Fibroblast of skin of right biceps (primary cell): ENCODE results near the gene EPHB2.
A peak's percentile ranks its signal among the peaks of the same experiment; 100 is the strongest.

ENCODE experiments used
- DNase-seq: peaks from one replicate; pipeline ENCODE4 v3.0.0-alpha.2; 2013

Gene EPHB2

GRCh38 chr1:22752339-22752738 is 41.7 kb downstream of the EPHB2 start:
- no peak for DNase-seq

- peak; percentile 92 for DNase-seq
Observed at GRCh38 chr1:22753481-22753971, 42.9 kb downstream of the EPHB2 start.

- DNase-seq: peak; percentile 51
Observed at GRCh38 chr1:22754106-22754768, 43.6 kb downstream of the EPHB2 start.

GRCh38 chr1:22754824-22755223 is 44.2 kb downstream of the EPHB2 start:
- no peak for DNase-seq

GRCh38 chr1:22755641-22756040 is 45.0 kb downstream of the EPHB2 start:
- no peak for DNase-seq

- no peak for DNase-seq
Observed at GRCh38 chr1:22756125-22756735, 45.6 kb downstream of the EPHB2 start.

GRCh38 chr1:22760455-22760854 is 49.8 kb downstream of the EPHB2 start:
- DNase-seq: no peak

- DNase-seq: no peak
Observed at GRCh38 chr1:22761101-22761500, 50.5 kb downstream of the EPHB2 start.

- DNase-seq: no peak
Observed at GRCh38 chr1:22761821-22762220, 51.2 kb downstream of the EPHB2 start.

GRCh38 chr1:22763487-22764200 is 53.0 kb downstream of the EPHB2 start:
- no peak for DNase-seq

GRCh38 chr1:22767852-22768251 is 57.2 kb downstream of the EPHB2 start:
- no peak for DNase-seq

- DNase-seq: no peak
Observed at GRCh38 chr1:22769932-22770331, 59.3 kb downstream of the EPHB2 start.

- no peak for DNase-seq
Observed at GRCh38 chr1:22772014-22772413, 61.4 kb downstream of the EPHB2 start.

GRCh38 chr1:22773981-22774832 is 63.6 kb downstream of the EPHB2 start:
- peak; percentile 40 for DNase-seq

- no peak for DNase-seq
Observed at GRCh38 chr1:22774833-22775182, 64.2 kb downstream of the EPHB2 start.

GRCh38 chr1:22775478-22775877 is 64.8 kb downstream of the EPHB2 start:
- DNase-seq: no peak

GRCh38 chr1:22776035-22776613 is 65.5 kb downstream of the EPHB2 start:
- peak; percentile 55 for DNase-seq

- DNase-seq: no peak
Observed at GRCh38 chr1:22777388-22778057, 66.9 kb downstream of the EPHB2 start.

- DNase-seq: no peak
Observed at GRCh38 chr1:22778408-22778807, 67.8 kb downstream of the EPHB2 start.

GRCh38 chr1:22778862-22779520 is 68.4 kb downstream of the EPHB2 start:
- no peak for DNase-seq

GRCh38 chr1:22780696-22781095 is 70.1 kb downstream of the EPHB2 start:
- peak; percentile 18 for DNase-seq

- DNase-seq: no peak
Observed at GRCh38 chr1:22781483-22781882, 70.8 kb downstream of the EPHB2 start.
